Testis (tissue), 2 donors: ENCODE results near the gene AOAH.

Experiments
- POLR2A ChIP-seq: fragments of 450-650 bp; IDR thresholded peaks from one replicate; pipeline ENCODE4 v1.6.1; 2017; ENCODE audit warnings: antibody characterized with exemption, mild to moderate bottlenecking, moderate library complexity
- TF ChIP-seq, protein P1 (sequence below), 3 experiments: fragments of 450-650 bp in 2 of 3; fragments of 200-600 bp in 1 of 3; sonication (generic) in 1 of 3; IDR thresholded peaks; one replicate each; pipeline ENCODE4 v1.5.1; 2016 to 2019; ENCODE audit warnings: antibody characterized with exemption in 3 of 3, mild to moderate bottlenecking in 2 of 3, moderate library complexity in 1 of 3

DNA sequence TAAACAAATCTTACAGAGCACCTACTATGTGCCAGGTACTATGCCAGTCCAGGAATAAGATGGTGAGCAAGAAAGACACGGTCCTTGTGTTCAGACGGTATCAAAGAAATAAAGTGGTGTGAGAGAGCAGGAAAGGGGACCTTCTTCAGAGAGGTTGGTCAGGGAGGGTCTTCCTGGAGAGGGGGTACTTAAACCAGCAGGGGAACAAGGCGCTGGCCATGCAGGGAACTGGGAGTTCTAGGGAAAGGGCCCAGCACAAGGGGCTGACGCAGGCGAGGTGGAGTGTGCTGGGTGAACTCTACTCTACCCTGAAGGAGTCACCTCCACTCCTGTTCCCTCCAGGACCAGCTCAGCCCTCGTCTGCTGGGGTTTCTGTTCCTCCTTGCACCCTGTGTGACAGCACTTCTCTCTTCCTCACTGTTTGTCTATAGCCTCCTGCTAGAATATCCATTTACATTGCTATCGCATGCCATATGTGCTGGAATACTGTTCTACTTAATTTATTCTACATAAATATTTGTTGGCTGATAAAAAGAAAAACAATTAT lies 73.5 kb downstream of the AOAH start:
- no peak for TF ChIP-seq POLR2A
- TF ChIP-seq, protein P1, sequence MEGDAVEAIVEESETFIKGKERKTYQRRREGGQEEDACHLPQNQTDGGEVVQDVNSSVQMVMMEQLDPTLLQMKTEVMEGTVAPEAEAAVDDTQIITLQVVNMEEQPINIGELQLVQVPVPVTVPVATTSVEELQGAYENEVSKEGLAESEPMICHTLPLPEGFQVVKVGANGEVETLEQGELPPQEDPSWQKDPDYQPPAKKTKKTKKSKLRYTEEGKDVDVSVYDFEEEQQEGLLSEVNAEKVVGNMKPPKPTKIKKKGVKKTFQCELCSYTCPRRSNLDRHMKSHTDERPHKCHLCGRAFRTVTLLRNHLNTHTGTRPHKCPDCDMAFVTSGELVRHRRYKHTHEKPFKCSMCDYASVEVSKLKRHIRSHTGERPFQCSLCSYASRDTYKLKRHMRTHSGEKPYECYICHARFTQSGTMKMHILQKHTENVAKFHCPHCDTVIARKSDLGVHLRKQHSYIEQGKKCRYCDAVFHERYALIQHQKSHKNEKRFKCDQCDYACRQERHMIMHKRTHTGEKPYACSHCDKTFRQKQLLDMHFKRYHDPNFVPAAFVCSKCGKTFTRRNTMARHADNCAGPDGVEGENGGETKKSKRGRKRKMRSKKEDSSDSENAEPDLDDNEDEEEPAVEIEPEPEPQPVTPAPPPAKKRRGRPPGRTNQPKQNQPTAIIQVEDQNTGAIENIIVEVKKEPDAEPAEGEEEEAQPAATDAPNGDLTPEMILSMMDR (IDR thresholded peaks at IDR 0.05): no peak
